PC-9 (cell line): Measurements from ENCODE around the gene ABLIM1. TPM values are rescaled to one million over a fixed set of nuclear protein-coding genes. Genes with fewer than 3 reads are reported as not detected.
A peak's percentile ranks its signal among the peaks of the same experiment; 100 is the strongest.

Experiments used
- BruUV-seq: library from RNA; stranded (reverse); fragments of 400-500 nt; replicated peaks from 2 replicates; lab custom pipeline; 2021; lab: Mats Ljungman, UMichigan
- CTCF ChIA-PET: fragments of 300-600 bp; sonication (Branson Sonifier 250); formaldehyde crosslinking; loops from one replicate; lab custom pipeline; 2022; ENCODE audit warnings: antibody characterized with exemption; lab: Charles Lee
- POLR2A ChIA-PET: fragments of 300-600 bp; sonication (Branson Sonifier 250); formaldehyde crosslinking; loops from one replicate; lab custom pipeline; 2022; ENCODE audit warnings: antibody characterized with exemption; ENCODE audit not compliant: unreplicated experiment; lab: Charles Lee
- DNase-seq, 2 experiments: peaks; one replicate each; pipeline versions ENCODE4 v3.0.0 to v3.0.0-alpha.2; 2015 to 2022; ENCODE audit warnings: mixed read lengths in 1 of 2
- H2AFZ ChIP-seq: fragments of 200-600 bp; sonication (generic); 2 replicates; pipeline ENCODE4 v1.8.1; 2017; ENCODE audit warnings: antibody characterized with exemption
- H3F3A ChIP-seq: fragments of 200-600 bp; sonication (generic); 2 replicates; pipeline ENCODE4 v1.8.1; 2017; ENCODE audit warnings: antibody characterized with exemption, mild to moderate bottlenecking, low read depth; ENCODE audit not compliant: insufficient read depth
- H3K27ac ChIP-seq: fragments of 200-600 bp; sonication (generic); 2 replicates; pipeline ENCODE4 v1.6.1; 2016; ENCODE audit warnings: mixed run types
- H3K27me3 ChIP-seq: fragments of 200-600 bp; sonication (generic); 2 replicates; pipeline ENCODE4 v1.6.1; 2016; ENCODE audit warnings: low read depth, mixed run types; ENCODE audit not compliant: insufficient read depth
- H3K36me3 ChIP-seq: fragments of 200-600 bp; sonication (generic); 2 replicates; pipeline ENCODE4 v1.6.1; 2016; ENCODE audit warnings: low read depth, mixed run types
- H3K4me1 ChIP-seq: fragments of 200-600 bp; sonication (generic); replicated peaks from 2 replicates; pipeline ENCODE4 v1.6.1; 2016; ENCODE audit warnings: mixed run types; ENCODE audit not compliant: insufficient read depth
- H3K4me2 ChIP-seq: fragments of 200-600 bp; sonication (generic); 2 replicates; pipeline ENCODE4 v1.6.1; 2017; ENCODE audit warnings: mixed run types
- H3K4me3 ChIP-seq: fragments of 200-600 bp; sonication (generic); 2 replicates; pipeline ENCODE4 v1.6.1; 2016; ENCODE audit warnings: mixed run types
- H3K79me2 ChIP-seq: fragments of 200-600 bp; sonication (generic); 2 replicates; pipeline ENCODE4 v1.6.1; 2017; ENCODE audit warnings: low read depth, mixed run types
- H3K9me2 ChIP-seq: fragments of 200-600 bp; sonication (generic); 2 replicates; pipeline ENCODE4 v1.8.1; 2017; ENCODE audit warnings: mild to moderate bottlenecking; ENCODE audit not compliant: insufficient read depth
- H3K9me3 ChIP-seq: fragments of 200-600 bp; sonication (generic); 2 replicates; pipeline ENCODE4 v1.8.1; 2016; ENCODE audit warnings: low read depth; ENCODE audit not compliant: insufficient read depth
- H4K20me1 ChIP-seq: fragments of 200-600 bp; sonication (generic); 2 replicates; pipeline ENCODE4 v1.8.1; 2017; ENCODE audit not compliant: insufficient read depth
- CTCF ChIP-seq: fragments of 200-600 bp; sonication (generic); conservative IDR thresholded peaks from 2 replicates; pipeline ENCODE4 v1.6.1; 2017; ENCODE audit warnings: mixed run types, antibody characterized with exemption, mild to moderate bottlenecking, moderate library complexity
- EZH2 ChIP-seq: fragments of 200-600 bp; sonication (generic); IDR thresholded peaks from 2 replicates; pipeline ENCODE4 v1.8.0; 2017; ENCODE audit warnings: antibody characterized with exemption, low read depth
- intact Hi-C: fragments of 100-400 bp; cut with micrococcal nuclease; formaldehyde crosslinking; loops from one replicate; pipeline ENCODE4 v1.10.0; 2022; ENCODE audit not compliant: unreplicated experiment
- total RNA-seq: library from RNA; stranded (reverse); gene quantifications from 2 replicates; pipeline ENCODE4 v1.2.3, GENCODE V29; 2021

The ABLIM1 gene
- total RNA-seq, 1 experiment from 2014 or later = 68.7 TPM

GRCh38 chr10:114577133-114577532, 80.9 kb downstream of the ABLIM1 start:
- H3K4me2 ChIP-seq = no peak overlapping the region
- CTCF ChIA-PET = no interaction called here
- intact Hi-C loops = no loop called here

GRCh38 chr10:114576716-114577115, 81.4 kb downstream of the ABLIM1 start:
- Histone ChIP-seq H3K36me3 (no peaks in the 10 kb centered on the region), H3K27ac (peak overlapping the region; percentile 37; the same call in 1 of the 2 replicates), H3F3A (no peaks in the 10 kb centered on the region), H2AFZ (no peak overlapping the region), H3K9me2 (no peaks in the 10 kb centered on the region), H3K27me3 (no peaks in the 10 kb centered on the region), H3K9me3 (no peaks in the 10 kb centered on the region), H3K4me1 (peaks cover 10% of the 10 kb centered on the region; the same call in 1 of the 2 replicates), H4K20me1 (no peaks in the 10 kb centered on the region), H3K4me3 (no peak overlapping the region), H3K79me2 (no peaks in the 10 kb centered on the region), H3K4me2 (no peak overlapping the region)
- ChIA-PET POLR2A (no interaction called here), CTCF (no interaction called here)
- intact Hi-C loops = no loop called here
- DNase-seq = no peak
- BruUV-seq = no TSS peak
- TF ChIP-seq EZH2 = no peak
- TF ChIP-seq CTCF = no peak

More at GRCh38 chr10:114577133-114577532, 80.9 kb downstream of the ABLIM1 start:
- peaks cover 10% of the 10 kb centered on the region; the same call in 1 of the 2 replicates for H3K4me1 ChIP-seq
- no peaks in the 10 kb centered on the region for H3K9me3 ChIP-seq
- no peaks in the 10 kb centered on the region for H3K36me3 ChIP-seq
- POLR2A ChIA-PET = no interaction called here
- H3K4me3 ChIP-seq = no peak overlapping the region
- BruUV-seq = no TSS peak
- H4K20me1 ChIP-seq = no peaks in the 10 kb centered on the region
- TF ChIP-seq CTCF (no peak), EZH2 (no peak)
- peak in 1 of 2 experiments; percentile 47 for DNase-seq
- no peaks in the 10 kb centered on the region for H3K9me2 ChIP-seq
- no peak overlapping the region for H2AFZ ChIP-seq
- peak overlapping the region; percentile 37; the same call in 1 of the 2 replicates for H3K27ac ChIP-seq
- H3K27me3 ChIP-seq = no peaks in the 10 kb centered on the region
- H3K79me2 ChIP-seq = no peaks in the 10 kb centered on the region
- H3F3A ChIP-seq = no peaks in the 10 kb centered on the region

- H3K79me2 ChIP-seq = no peaks in the 10 kb centered on the region
- POLR2A ChIA-PET = no interaction called here
- DNase-seq = no peak
These were observed 82.0 kb downstream of the ABLIM1 start for GRCh38 chr10:114576132-114576487.

More at GRCh38 chr10:114576132-114576487, 82.0 kb downstream of the ABLIM1 start:
- Histone ChIP-seq H3K4me3 (no peak overlapping the region), H3K9me2 (no peaks in the 10 kb centered on the region), H3K4me1 (peaks cover 10% of the 10 kb centered on the region; the same call in 1 of the 2 replicates), H3K27ac (no peak overlapping the region), H3K4me2 (no peak overlapping the region), H3F3A (no peaks in the 10 kb centered on the region), H3K36me3 (no peaks in the 10 kb centered on the region), H3K9me3 (no peaks in the 10 kb centered on the region), H2AFZ (no peak overlapping the region), H4K20me1 (no peaks in the 10 kb centered on the region), H3K27me3 (no peaks in the 10 kb centered on the region)
- CTCF ChIA-PET = no interaction called here
- TF ChIP-seq EZH2 = no peak
- TF ChIP-seq CTCF = no peak
- BruUV-seq = no TSS peak
- intact Hi-C loops = no loop called here
